Cardiac fibroblast (primary cell): ENCODE data around the gene PRSS57.

Experiments
- DNase-seq, 2 donors: peaks; one replicate each; pipeline versions ENCODE4 v3.0.0 to v3.0.0-alpha.2; 2010; ENCODE audit warnings: low read depth in 2 of 2
- H3K4me3 ChIP-seq, 2 donors: replicated peaks in 1 of 2; 1 replicate in 1 of 2; 2 replicates in 1 of 2; pipeline ENCODE4 v1.5.1; 2011; ENCODE audit warnings: low read depth in 2 of 2, low read length in 2 of 2, mild to moderate bottlenecking in 2 of 2, moderate library complexity in 1 of 2
- CTCF ChIP-seq: IDR thresholded peaks from one replicate; pipeline ENCODE4 v1.5.1; 2011; ENCODE audit warnings: low read depth, mild to moderate bottlenecking, low read length, inconsistent platforms

PRSS57 gene

GRCh38 chr19:722553-723101 lies 27.4 kb upstream of the PRSS57 start:
- H3K4me3 ChIP-seq: no peak overlapping the region
- DNase-seq: peak; percentile 54 to 65
- no peak for TF ChIP-seq CTCF

GRCh38 chr19:720345-721160 lies 25.3 kb upstream of the PRSS57 start:
- no peak for DNase-seq
- no peak overlapping the region for H3K4me3 ChIP-seq
- TF ChIP-seq CTCF: no peak

- no peak overlapping the region for H3K4me3 ChIP-seq
- no peak for DNase-seq
- no peak for TF ChIP-seq CTCF
Observed at GRCh38 chr19:719636-720344, 24.5 kb upstream of the PRSS57 start.

- TF ChIP-seq CTCF: no peak
- no peak overlapping the region for H3K4me3 ChIP-seq
- peak in 1 of 2 donors; percentile 84 for DNase-seq
Observed at GRCh38 chr19:718991-719512, 23.8 kb upstream of the PRSS57 start.

- DNase-seq: no peak
- no peak overlapping the region for H3K4me3 ChIP-seq
- no peak for TF ChIP-seq CTCF
Observed at GRCh38 chr19:718251-718951, 23.1 kb upstream of the PRSS57 start.

GRCh38 chr19:715347-715746 lies 20.1 kb upstream of the PRSS57 start:
- no peak overlapping the region for H3K4me3 ChIP-seq

More at GRCh38 chr19:715347-715746, 20.1 kb upstream of the PRSS57 start:
- TF ChIP-seq CTCF: no peak
- no peak for DNase-seq
